Mononuclear cell (primary cell): ENCODE results near the gene MAMDC4. TPM values are rescaled to one million over a fixed set of nuclear protein-coding genes. Genes with fewer than 3 reads are reported as not detected.
"Not testable (repeated sequence)": the region's sequence is repeated elsewhere in the genome, so short reads cannot be mapped to it uniquely, and the experiment has no call there.

ENCODE experiments used
- H3K27me3 ChIP-seq: 2 replicates; pipeline ENCODE4 v1.6.0; 2011; ENCODE audit warnings: low read length, control low read depth; ENCODE audit not compliant: insufficient read depth
- H3K4me1 ChIP-seq: 2 replicates; pipeline ENCODE4 v1.5.1; 2011; ENCODE audit warnings: mild to moderate bottlenecking, low read length, control low read depth; ENCODE audit not compliant: insufficient read depth
- H3K4me3 ChIP-seq: 2 replicates; pipeline ENCODE4 v1.5.1; 2011; ENCODE audit warnings: mild to moderate bottlenecking, low read length, moderate library complexity
- H3K9me3 ChIP-seq: 2 replicates; pipeline ENCODE4 v1.5.1; 2011; ENCODE audit warnings: low read depth, mild to moderate bottlenecking, control low read depth, low read length
- total RNA-seq: library from RNA; depleted of rRNA; stranded (reverse); fragments of >200 nt; gene quantifications from one replicate; pipeline ENCODE4 v1.2.3, GENCODE V29; 2012

Gene MAMDC4
- total RNA-seq, 1 donor: 0.52 TPM

DNA sequence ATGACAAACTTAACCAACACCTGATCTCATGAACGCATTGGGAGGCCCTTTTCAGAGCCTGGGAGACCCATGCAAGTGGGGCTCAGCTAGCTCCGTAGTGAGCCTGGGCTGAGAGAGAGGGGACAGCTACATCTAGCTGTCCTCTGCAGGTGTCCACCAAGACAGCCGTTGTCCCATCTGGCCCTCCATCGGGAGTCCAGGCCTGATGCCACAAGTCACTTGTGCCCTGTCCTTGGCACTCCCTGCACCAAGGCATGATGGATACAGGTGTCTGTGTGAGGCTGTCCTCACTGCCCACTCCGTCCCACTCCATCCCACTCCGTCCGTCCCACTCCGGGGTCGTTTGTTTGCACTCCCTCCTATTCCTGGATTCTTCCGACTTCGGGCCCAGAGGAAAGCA is 16.5 kb downstream of the MAMDC4 start:
- Histone ChIP-seq H3K27me3 (no peaks in the 10 kb centered on the region), H3K4me1 (peaks cover 20% of the 10 kb centered on the region), H3K9me3 (no peaks in the 10 kb centered on the region), H3K4me3 (no peak overlapping the region)

DNA sequence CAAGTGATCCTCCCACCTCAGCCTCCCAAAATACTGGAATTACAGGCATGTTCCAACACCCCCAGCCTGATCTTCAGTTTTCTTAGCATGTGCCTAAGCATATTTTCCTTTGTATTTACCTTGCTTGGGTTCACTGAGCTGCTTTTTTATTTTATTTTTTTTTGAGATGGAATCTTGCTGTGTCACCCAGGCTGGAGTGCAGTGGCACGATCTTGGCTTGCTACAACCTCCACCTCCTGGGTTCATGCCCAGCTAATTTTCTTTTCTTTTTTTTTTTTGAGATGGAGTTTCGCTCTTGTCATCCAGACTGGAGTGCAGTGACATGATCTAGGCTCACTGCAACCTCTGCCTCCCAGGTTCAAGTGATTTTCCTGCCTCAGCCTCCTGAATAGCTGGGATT is 17.5 kb downstream of the MAMDC4 start:
- H3K9me3 ChIP-seq, H3K4me3 ChIP-seq, H3K27me3 ChIP-seq: not testable (repeated sequence)
- H3K4me1 ChIP-seq: peaks cover 15% of the 10 kb centered on the region

DNA sequence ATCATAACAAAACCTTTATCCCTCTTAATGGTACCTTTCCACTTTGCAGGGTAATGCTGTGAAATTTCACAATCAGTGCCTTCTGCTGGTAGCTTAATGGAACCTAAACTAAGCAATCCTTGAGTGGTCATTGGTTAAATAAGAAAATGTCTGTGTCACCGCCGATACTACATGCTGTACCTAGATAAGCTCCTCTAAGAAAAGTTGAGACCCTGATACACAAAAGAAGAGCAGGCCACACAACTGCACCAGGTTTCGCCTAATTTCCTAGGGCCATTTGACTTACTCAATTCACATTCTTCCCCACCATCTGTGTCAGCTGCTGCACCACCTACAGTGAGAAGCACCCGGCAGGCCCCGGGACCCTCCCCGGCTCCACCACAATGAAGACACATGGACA is 23.0 kb downstream of the MAMDC4 start:
- H3K27me3 ChIP-seq: no peaks in the 10 kb centered on the region
- H3K4me1 ChIP-seq: no peaks in the 10 kb centered on the region
- no peak overlapping the region for H3K4me3 ChIP-seq
- no peaks in the 10 kb centered on the region for H3K9me3 ChIP-seq

DNA sequence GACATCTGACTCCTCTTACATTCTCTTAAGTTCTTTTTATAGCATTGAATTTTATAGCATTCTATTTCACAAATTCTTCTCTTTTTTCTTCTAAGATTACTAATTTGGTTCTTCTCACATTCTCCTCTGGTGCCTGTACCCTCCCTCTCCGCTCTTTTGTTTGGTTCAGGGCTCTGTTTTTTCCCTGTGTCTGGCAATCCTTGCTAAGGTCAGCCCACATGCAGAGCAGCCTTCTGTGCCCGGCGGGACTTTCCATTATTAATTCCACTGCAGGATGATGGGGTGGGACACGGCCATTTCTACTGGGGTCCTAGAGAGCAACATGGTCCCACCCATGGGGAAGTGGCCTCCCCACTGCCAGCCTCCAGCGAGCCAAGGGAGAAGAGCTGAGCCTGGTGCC is 24.3 kb downstream of the MAMDC4 start:
- no peaks in the 10 kb centered on the region for H3K27me3 ChIP-seq
- no peak overlapping the region for H3K4me3 ChIP-seq
- no peaks in the 10 kb centered on the region for H3K9me3 ChIP-seq
- H3K4me1 ChIP-seq: peaks cover 3% of the 10 kb centered on the region

DNA sequence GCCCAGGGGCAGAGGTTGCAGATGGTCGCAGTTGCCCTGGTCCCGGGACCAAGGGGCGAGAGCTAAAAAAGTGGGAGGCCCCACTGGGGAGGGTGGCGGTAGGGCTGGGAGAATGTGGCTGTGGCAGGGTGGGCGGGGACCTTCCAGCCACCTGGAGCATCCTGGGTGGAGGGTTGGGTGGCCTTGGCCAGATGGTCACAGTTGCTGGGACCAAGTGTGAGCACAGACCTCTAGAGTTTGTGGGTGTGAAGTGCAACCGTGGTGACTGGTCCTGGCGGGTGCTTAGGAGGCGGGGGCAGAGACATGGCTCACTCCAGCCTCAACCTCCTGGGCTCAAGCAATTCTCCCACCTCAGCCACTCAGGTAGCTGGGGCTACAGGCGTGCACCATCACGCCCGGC is 28.5 kb downstream of the MAMDC4 start:
- peaks cover 27% of the 10 kb centered on the region for H3K4me1 ChIP-seq
- no peaks in the 10 kb centered on the region for H3K27me3 ChIP-seq
- H3K9me3 ChIP-seq: no peaks in the 10 kb centered on the region
- H3K4me3 ChIP-seq: no peak overlapping the region

DNA sequence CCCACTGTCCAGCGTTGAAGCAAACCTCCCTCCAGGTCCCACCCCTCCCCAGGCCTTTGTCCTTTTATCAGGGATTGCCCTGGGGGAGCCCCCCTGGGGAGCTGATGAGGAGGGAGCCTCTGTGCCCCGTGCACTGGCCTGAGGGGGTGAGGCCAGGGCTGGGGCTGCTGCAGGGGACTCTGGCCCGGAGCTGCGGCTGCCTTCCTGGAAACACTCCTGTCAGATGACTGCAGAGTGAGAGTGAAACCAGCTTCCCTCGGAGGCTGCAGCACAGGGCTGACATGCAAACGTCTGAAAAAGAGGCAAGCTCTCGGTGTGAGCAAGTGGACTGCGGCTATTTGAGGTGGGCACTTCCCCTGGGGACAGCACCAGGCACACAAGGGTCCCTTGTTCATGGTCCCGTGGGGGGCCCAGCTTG is 29.6 kb downstream of the MAMDC4 start:
- H3K27me3 ChIP-seq: no peaks in the 10 kb centered on the region
- peaks cover 31% of the 10 kb centered on the region for H3K4me1 ChIP-seq
- H3K4me3 ChIP-seq: no peak overlapping the region
- H3K9me3 ChIP-seq: no peaks in the 10 kb centered on the region

DNA sequence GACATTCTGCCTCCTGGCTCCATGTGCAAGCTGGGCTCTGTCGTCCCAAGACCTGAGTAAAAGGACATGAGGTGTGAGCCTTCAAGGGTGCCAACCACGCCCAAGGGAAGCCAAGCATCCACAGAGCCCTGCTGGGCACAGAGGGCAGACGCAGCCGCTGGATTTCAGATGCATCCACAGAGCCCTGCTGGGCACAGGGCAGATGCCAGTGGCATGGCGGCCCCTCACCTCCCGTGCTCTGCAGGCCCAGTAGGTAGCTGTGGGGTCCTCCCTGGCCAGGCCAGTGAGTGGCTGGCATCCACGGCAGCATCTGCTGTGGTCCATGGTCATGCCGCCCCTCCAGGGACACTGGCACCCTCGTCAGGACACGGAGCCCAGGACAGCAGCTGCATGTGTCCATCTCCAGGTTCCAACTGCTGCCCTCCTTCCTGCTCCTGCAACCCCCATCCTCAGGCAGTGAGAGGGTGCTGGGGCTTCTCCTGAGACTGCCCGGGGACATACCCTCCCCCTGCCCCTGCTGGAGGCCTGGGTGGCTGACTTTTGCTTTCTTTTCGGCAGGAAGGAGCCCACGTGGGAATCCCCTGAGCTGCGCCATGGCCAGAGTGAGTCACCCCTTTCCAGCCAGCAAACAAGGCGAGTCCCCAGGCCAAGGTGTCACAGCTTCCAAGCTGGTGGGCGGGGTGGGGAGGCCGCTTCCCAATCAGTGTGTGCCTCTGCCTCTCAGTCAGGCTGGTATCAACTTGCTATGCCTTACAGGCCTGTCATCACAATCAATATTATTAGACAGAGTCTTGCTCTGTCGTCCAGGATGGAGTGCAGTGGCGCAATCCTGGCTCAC is 30.2 kb downstream of the MAMDC4 start:
- no peaks in the 10 kb centered on the region for H3K27me3 ChIP-seq
- H3K4me1 ChIP-seq: peaks cover 37% of the 10 kb centered on the region
- no peaks in the 10 kb centered on the region for H3K9me3 ChIP-seq
- no peak overlapping the region for H3K4me3 ChIP-seq

DNA sequence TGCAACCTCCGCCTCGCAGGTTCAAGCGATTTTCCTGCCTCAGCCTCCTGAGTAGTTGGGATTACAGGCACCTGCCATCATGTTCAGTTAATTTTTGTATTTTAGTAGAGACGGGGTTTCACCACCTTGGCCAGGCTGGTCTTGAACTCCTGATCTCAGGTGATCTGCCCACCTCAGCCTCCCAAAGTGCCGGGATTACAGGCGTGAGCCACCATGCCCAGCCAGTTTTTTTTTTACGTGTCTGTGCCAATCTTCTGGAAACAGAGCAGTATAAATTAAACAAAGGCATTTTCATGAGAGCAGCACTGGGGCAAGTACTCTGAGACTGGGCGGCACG is 30.8 kb downstream of the MAMDC4 start:
- H3K27me3 ChIP-seq, H3K9me3 ChIP-seq, H3K4me3 ChIP-seq: not testable (repeated sequence)
- peaks cover 43% of the 10 kb centered on the region for H3K4me1 ChIP-seq

DNA sequence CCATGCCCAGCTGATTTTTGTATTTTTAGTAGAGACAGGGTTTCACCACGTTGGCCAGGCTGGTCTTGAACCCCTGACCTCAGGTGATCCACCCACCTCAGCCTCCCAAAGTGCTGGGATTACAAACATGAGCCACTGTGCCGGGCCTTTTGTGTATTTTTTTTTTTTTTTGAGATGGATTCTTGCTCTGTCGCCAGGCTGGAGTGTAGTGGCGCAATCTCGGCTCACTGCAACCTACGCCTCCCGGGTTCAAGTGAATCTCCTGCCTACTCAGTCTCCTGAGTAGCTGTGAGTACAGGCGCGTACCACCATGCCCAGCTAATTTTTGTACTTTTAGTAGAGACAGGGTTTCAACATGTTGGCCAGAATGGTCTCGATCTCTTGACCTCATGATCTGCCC is 31.5 kb downstream of the MAMDC4 start:
- H3K27me3 ChIP-seq, H3K9me3 ChIP-seq, H3K4me3 ChIP-seq: not testable (repeated sequence)
- peaks cover 46% of the 10 kb centered on the region for H3K4me1 ChIP-seq

DNA sequence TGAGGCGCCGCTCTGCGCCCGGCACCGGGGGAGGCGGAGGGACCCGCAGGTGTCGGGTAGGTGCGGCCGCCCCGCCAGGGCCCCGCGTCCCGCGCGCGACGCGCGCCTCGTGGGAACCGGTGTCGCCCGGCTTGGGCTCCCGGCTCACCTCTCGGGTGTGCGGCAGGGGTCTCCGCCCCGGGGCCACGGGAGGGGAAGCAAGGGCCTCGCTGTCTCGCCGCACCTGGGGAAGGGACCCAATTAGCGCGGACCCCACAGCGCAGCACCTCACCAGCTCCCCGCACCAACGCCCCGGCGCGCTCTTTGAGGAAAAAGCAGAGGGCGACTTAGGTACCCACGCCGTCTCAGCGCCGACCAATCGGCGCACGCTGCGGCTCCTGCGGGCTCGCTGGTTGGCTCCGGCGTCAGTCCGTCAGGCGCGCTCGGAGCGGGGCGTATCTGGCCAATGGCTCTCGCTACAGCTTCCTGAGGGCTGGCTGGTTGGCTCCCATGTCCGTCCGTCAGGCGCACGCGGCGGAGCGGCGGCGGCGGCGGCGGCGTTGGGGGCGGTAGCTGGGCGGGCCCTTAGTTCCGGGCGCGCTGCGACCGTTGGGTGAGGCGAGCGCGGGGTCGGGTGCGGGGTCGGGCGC is 33.9 kb downstream of the MAMDC4 start, which contains the start of gene TRAF2:
TSS of gene TRAF2 (plus strand) at position 567 of the 629 bp plus-strand sequence. CDS start 12,225 bp downstream, outside the sequence.
- H3K27me3 ChIP-seq: no peaks in the 10 kb centered on the region
- H3K4me3 ChIP-seq: peak within 1 kb of the TSS; percentile 67
- no peaks in the 10 kb centered on the region for H3K9me3 ChIP-seq
- H3K4me1 ChIP-seq: peaks cover 46% of the 10 kb centered on the region

DNA sequence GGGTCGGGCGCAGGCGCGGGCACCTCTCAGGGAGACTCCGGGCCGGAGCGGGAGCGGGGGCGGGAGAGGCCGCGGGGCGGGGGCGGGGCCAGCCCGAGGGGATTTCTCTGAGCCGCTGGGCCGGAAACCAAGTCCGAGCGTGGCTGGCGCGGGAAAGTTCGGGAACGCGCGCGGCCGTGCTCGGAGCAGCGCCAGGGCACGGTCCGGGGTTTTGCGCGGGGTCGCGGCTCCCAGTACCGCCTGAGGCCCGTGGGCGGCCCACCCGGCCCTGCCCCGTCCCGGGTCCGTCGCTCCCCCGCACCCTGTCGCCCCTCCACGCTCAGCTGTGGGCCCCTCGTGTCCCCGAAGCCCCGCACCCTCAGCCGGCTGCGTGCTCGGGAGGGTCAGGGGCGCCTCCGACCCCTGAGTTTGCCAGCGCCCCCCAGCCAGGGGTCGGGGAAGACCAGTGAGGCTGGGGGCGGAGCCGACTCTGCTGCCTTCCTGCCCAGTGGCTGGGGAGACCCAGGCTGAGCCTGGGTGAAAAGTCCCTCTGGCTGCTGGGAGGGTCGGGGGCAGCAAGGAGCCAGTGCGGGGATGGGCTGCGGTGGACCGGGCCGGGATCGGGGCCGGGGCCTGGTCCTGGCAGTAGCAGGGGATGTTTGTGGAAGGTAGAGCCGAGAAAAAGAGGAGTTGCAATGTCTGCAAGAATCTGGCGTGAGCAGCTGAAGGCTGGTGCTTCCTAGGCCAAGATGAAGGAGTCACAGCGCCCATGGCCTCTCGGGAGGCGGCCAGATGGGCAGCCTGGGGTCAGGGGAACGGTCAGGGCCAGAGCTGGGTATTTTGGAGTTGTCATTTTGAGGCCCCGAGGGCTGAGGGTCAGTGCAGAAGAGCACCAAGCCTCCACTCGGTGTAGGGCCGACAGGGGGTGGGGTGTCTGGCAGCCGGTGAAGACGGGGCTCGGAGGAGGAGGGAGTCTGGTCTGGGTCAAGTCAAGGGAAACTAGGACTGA is 34.8 kb downstream of the MAMDC4 start:
- Histone ChIP-seq H3K27me3 (no peaks in the 10 kb centered on the region), H3K4me3 (peak overlapping the region; percentile 67), H3K4me1 (peaks cover 39% of the 10 kb centered on the region), H3K9me3 (no peaks in the 10 kb centered on the region)

DNA sequence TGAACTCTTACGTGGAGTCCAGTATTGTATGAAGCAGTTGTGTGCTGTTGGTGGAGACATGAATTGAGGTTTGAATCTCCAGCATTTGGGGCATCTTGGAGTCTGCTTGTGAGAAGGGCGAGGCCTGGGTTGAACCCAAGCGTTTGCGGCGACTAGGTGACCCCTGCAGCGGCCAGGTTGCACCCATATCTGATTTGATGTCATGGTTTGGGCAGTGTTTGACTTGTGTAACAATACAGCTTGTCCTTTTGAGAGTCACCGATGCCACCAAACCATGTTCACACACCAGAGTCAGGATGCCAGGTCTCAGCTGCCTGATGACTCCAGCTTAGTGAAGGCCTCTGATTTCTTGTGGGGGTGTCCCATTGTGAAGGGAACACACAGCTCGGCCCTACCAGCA is 36.3 kb downstream of the MAMDC4 start:
- Histone ChIP-seq H3K4me1 (peaks cover 25% of the 10 kb centered on the region), H3K4me3 (no peak overlapping the region), H3K27me3 (no peaks in the 10 kb centered on the region), H3K9me3 (no peaks in the 10 kb centered on the region)

DNA sequence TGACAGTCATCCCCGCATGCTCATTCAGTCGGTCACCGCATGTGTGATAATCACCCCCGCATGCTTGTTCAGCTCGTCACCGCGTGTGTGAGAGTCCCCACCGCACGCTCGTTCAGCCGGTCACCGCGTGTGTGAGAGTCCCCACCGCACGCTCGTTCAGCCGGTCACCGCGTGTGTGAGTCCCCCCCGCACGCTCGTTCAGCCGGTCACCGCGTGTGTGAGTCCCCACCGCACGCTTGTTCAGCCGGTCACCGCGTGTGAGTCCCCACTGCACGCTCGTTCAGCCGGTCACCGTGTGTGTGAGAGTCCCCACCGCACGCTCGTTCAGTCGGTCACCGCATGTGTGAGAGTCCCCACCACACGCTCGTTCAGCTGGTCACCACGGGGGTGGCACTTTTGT is 37.7 kb downstream of the MAMDC4 start:
- no peaks in the 10 kb centered on the region for H3K27me3 ChIP-seq

DNA sequence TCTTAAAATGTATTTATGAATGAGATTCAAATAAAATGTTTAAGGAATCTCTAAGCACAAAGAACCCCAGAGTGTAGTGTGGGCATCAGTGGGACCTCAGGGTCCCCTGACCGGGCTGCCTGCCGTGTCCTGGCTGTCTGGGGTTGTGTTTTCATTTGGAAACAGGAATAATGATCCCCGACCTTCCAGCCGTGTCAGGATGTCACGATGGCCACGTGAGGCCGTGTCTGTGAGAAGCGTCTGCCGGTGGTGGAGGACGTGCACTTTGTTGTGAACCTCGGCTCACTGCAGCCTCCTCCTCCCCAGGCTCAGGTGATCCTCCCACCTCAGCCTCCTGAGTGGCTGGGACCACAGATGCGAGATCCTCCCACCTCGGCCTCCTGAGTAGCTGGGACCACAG is 38.5 kb downstream of the MAMDC4 start:
- no peaks in the 10 kb centered on the region for H3K9me3 ChIP-seq
- peaks cover 19% of the 10 kb centered on the region for H3K4me1 ChIP-seq
- H3K27me3 ChIP-seq: no peaks in the 10 kb centered on the region
- H3K4me3 ChIP-seq: no peak overlapping the region

More for the DNA sequence above, 37.7 kb downstream of the MAMDC4 start:
- peaks cover 25% of the 10 kb centered on the region for H3K4me1 ChIP-seq
- H3K4me3 ChIP-seq: no peak overlapping the region
- H3K9me3 ChIP-seq: no peaks in the 10 kb centered on the region

DNA sequence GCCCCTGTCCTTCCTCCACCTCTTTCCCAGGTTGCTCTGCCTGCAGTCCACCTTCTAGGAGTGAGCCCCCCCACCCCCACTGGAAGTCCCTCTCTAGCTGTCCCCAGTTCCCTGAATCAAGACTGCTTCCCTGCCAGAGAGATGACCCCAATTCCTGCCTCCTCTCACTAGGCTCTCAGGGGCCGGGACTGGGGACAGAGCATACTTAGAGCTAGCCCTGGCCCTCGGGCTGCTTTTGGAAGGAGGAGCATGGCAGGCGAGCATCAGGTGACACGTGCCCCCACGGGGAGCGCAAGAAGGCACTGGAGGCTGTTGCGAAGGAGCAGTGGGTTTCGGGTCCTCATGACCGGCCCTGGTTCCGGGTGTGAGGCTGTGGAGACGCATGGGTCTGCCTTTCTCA is 43.9 kb downstream of the MAMDC4 start:
- Histone ChIP-seq H3K27me3 (no peaks in the 10 kb centered on the region), H3K9me3 (no peaks in the 10 kb centered on the region), H3K4me3 (no peak overlapping the region), H3K4me1 (no peaks in the 10 kb centered on the region)
